Ectodermal cell (in vitro differentiated cells): ENCODE data around the gene TBC1D8.

Experiments used
- H3K27ac ChIP-seq: 2 replicates; pipeline ENCODE4 v1.7.0; 2013; ENCODE audit warnings: mild to moderate bottlenecking, low read depth, low read length; ENCODE audit not compliant: insufficient read depth, poor library complexity, severe bottlenecking
- H3K27me3 ChIP-seq: 2 replicates; pipeline ENCODE4 v1.7.0; 2013; ENCODE audit warnings: mild to moderate bottlenecking, low read length; ENCODE audit not compliant: insufficient read depth, control insufficient read depth, poor library complexity, severe bottlenecking
- H3K36me3 ChIP-seq: one replicate; pipeline ENCODE4 v1.7.0; 2013; ENCODE audit warnings: low read length; ENCODE audit not compliant: control insufficient read depth, insufficient read depth
- H3K4me1 ChIP-seq: one replicate; pipeline ENCODE4 v1.7.0; 2013; ENCODE audit warnings: low read length; ENCODE audit not compliant: control insufficient read depth, insufficient read depth
- H3K4me3 ChIP-seq: 2 replicates; pipeline ENCODE4 v1.7.0; 2013; ENCODE audit warnings: low read depth, low read length, control low read depth; ENCODE audit not compliant: insufficient read depth
- H3K9me3 ChIP-seq: 2 replicates; pipeline ENCODE4 v1.7.0; 2013; ENCODE audit warnings: mild to moderate bottlenecking, low read length, moderate library complexity; ENCODE audit not compliant: control insufficient read depth
- WGBS, 2 experiments: methylation state at CpG; one replicate each; pipeline ENCODE4 v1.1.7; 2013; ENCODE audit warnings: missing lambda C conversion rate in 2 of 2; 5-methylcytosine and 5-hydroxymethylcytosine counted together

The TBC1D8 gene

GRCh38 chr2:100990166-100990565 is 161.0 kb downstream of the TBC1D8 start:
- no peak overlapping the region for H3K4me3 ChIP-seq
- H3K9me3 ChIP-seq = no peaks in the 10 kb centered on the region
- no peak overlapping the region for H3K27ac ChIP-seq
- H3K4me1 ChIP-seq = no peaks in the 10 kb centered on the region
- H3K27me3 ChIP-seq = no peaks in the 10 kb centered on the region
- no peaks in the 10 kb centered on the region for H3K36me3 ChIP-seq
- WGBS, 2 experiments = 93 to 95% methylated on average over 9 of the region's 9 CpGs

DNA sequence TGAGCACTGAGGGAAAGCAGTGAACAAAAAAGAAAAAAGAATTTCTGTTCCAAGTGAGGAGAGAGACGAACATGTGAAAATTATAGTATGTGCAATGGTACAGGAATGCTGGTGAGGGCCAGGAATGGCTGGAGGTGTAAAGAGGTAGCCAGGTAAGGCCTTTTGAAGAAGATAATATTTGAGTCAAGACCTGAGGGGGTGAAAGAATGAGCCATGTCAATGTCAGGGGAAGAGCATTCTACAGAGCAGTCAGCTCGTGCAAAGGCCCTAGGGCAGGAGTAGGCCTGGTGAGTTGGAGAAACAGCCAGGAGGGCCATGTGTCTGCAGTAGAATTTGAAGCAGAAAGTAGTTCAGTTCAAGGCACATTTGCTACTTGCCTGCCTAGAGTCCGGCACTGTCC is 161.5 kb downstream of the TBC1D8 start:
- WGBS, 2 experiments = 95 to 97% methylated on average over 3 of the region's 3 CpGs
- no peaks in the 10 kb centered on the region for H3K36me3 ChIP-seq
- no peaks in the 10 kb centered on the region for H3K27me3 ChIP-seq
- H3K9me3 ChIP-seq = no peaks in the 10 kb centered on the region
- H3K4me1 ChIP-seq = no peaks in the 10 kb centered on the region
- no peak overlapping the region for H3K27ac ChIP-seq
- no peak overlapping the region for H3K4me3 ChIP-seq

- no peaks in the 10 kb centered on the region for H3K4me1 ChIP-seq
- no peaks in the 10 kb centered on the region for H3K36me3 ChIP-seq
- no peaks in the 10 kb centered on the region for H3K9me3 ChIP-seq
- no peaks in the 10 kb centered on the region for H3K27me3 ChIP-seq
- WGBS, 2 experiments = 88 to 92% methylated on average over 7 to 8 of the region's 8 CpGs
- H3K4me3 ChIP-seq = no peak overlapping the region
- no peak overlapping the region for H3K27ac ChIP-seq
These were observed 162.4 kb downstream of the TBC1D8 start for GRCh38 chr2:100988630-100989417.

DNA sequence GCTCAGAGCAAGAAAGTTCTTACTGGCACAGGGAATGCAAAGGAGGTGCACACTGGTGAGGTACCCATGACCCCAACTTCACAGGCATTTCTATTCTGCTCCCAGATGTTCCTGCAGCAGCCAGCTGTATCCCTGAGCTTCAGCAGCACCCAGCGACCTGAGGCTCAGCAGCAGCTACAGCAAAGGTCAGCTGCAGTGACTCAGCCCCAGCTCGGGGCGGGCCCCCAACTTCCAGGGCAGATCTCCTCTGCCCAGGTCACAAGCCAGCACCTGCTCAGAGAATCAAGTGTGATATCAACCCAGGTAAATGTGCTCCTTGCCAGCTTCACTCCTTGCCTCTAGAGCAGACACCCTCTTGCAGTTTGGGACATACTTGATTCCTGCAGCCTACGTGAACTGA is 163.2 kb downstream of the TBC1D8 start:
- no peaks in the 10 kb centered on the region for H3K27me3 ChIP-seq
- H3K36me3 ChIP-seq = no peaks in the 10 kb centered on the region
- no peak overlapping the region for H3K27ac ChIP-seq
- H3K9me3 ChIP-seq = no peaks in the 10 kb centered on the region
- no peak overlapping the region for H3K4me3 ChIP-seq
- no peaks in the 10 kb centered on the region for H3K4me1 ChIP-seq
- 93% methylated on average over 4 of the region's 4 CpGs for WGBS, 2 experiments

GRCh38 chr2:100987536-100987935 is 163.6 kb downstream of the TBC1D8 start:
- H3K27ac ChIP-seq = no peak overlapping the region
- no peaks in the 10 kb centered on the region for H3K36me3 ChIP-seq
- H3K27me3 ChIP-seq = no peaks in the 10 kb centered on the region
- no peak overlapping the region for H3K4me3 ChIP-seq
- WGBS, 2 experiments = 90 to 94% methylated on average over 3 of the region's 3 CpGs
- no peaks in the 10 kb centered on the region for H3K9me3 ChIP-seq
- H3K4me1 ChIP-seq = no peaks in the 10 kb centered on the region

GRCh38 chr2:100986157-100986556 is 165.0 kb downstream of the TBC1D8 start:
- H3K27me3 ChIP-seq = no peaks in the 10 kb centered on the region
- H3K9me3 ChIP-seq = no peaks in the 10 kb centered on the region
- H3K4me1 ChIP-seq = peaks cover 4% of the 10 kb centered on the region
- no peak overlapping the region for H3K4me3 ChIP-seq
- WGBS, 2 experiments = 91 to 92% methylated on average over 11 of the region's 11 CpGs
- H3K27ac ChIP-seq = no peak overlapping the region
- H3K36me3 ChIP-seq = no peaks in the 10 kb centered on the region

DNA sequence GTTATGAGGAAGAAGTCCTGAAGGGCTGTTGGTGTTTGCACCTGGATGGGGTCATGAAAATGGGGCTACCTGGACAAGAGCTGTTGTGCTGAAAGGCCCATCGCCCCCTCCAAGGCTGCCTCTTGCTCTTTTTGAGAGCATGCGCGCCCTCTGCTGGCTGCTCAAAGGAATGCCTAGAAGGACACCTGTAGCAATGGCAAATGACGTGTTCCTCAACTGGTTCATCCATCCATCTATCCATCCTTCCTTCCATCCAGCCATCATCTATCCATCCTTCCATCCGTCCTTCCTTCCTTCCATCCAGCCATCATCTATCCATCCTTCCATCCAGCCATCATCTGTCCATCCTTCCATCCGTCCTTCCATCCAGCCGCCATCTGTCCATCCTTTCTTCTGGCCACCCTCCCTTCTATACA is 166.3 kb downstream of the TBC1D8 start:
- Histone ChIP-seq H3K4me1 (peaks cover 4% of the 10 kb centered on the region), H3K27ac (no peak overlapping the region), H3K27me3 (no peaks in the 10 kb centered on the region), H3K4me3 (no peak overlapping the region), H3K9me3 (no peaks in the 10 kb centered on the region), H3K36me3 (no peaks in the 10 kb centered on the region)
- 29 to 30% methylated on average over 7 of the region's 7 CpGs for WGBS, 2 experiments

DNA sequence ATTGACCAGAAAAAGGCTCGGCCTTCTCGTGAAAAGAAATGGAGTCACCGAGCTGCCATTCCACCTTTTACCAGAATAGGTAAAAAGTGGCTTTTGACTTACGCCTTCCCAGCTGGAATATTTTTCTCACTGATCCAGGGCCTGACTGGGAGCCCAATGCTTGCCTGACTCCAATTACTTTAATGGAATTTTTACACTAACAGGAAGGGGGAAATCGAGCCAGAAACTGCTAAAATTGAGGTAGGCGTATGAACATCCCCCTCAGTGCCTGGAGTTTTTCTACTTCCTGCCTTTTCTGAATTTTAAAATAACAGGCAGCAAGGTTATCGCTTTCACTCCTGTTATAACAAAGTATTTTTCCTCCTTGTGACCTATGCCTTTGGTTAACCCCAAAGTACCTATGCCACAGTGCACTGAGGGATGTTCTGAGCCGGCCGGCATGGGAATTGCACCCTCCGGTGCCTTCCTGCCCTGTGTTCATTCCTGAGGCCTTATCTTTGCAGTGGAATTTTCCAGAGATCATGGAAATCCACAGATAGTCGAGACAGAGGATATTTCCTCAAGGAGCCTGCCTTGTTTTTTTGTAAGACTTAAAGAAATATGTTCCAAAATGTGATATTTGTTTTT is 167.4 kb downstream of the TBC1D8 start:
- H3K27ac ChIP-seq = no peak overlapping the region

GRCh38 chr2:100983201-100983600 is 168.0 kb downstream of the TBC1D8 start:
- WGBS, 2 experiments = 92 to 93% methylated on average over 12 of the region's 12 CpGs

More for the DNA sequence above, 167.4 kb downstream of the TBC1D8 start:
- Histone ChIP-seq H3K36me3 (no peaks in the 10 kb centered on the region), H3K9me3 (no peaks in the 10 kb centered on the region), H3K27me3 (no peaks in the 10 kb centered on the region), H3K4me1 (peaks cover 4% of the 10 kb centered on the region), H3K4me3 (no peak overlapping the region)
- WGBS, 2 experiments = 91 to 92% methylated on average over 11 of the region's 11 CpGs

GRCh38 chr2:100982431-100982861 is 168.7 kb downstream of the TBC1D8 start:
- Histone ChIP-seq H3K9me3 (no peaks in the 10 kb centered on the region), H3K36me3 (no peaks in the 10 kb centered on the region), H3K27me3 (no peaks in the 10 kb centered on the region), H3K27ac (no peak overlapping the region), H3K4me3 (no peak overlapping the region), H3K4me1 (peaks cover 4% of the 10 kb centered on the region)
- WGBS, 2 experiments = 70 to 73% methylated on average over 8 of the region's 8 CpGs

More at GRCh38 chr2:100983201-100983600, 168.0 kb downstream of the TBC1D8 start:
- Histone ChIP-seq H3K27ac (no peak overlapping the region), H3K4me3 (no peak overlapping the region), H3K27me3 (no peaks in the 10 kb centered on the region), H3K4me1 (peaks cover 4% of the 10 kb centered on the region), H3K36me3 (no peaks in the 10 kb centered on the region), H3K9me3 (no peaks in the 10 kb centered on the region)
